ENCODE measurements around the gene RASA3.
"Not testable (repeated sequence)": the region's sequence is repeated elsewhere in the genome, so short reads cannot be mapped to it uniquely, and the experiment has no call there.

Gene RASA3

DNA sequence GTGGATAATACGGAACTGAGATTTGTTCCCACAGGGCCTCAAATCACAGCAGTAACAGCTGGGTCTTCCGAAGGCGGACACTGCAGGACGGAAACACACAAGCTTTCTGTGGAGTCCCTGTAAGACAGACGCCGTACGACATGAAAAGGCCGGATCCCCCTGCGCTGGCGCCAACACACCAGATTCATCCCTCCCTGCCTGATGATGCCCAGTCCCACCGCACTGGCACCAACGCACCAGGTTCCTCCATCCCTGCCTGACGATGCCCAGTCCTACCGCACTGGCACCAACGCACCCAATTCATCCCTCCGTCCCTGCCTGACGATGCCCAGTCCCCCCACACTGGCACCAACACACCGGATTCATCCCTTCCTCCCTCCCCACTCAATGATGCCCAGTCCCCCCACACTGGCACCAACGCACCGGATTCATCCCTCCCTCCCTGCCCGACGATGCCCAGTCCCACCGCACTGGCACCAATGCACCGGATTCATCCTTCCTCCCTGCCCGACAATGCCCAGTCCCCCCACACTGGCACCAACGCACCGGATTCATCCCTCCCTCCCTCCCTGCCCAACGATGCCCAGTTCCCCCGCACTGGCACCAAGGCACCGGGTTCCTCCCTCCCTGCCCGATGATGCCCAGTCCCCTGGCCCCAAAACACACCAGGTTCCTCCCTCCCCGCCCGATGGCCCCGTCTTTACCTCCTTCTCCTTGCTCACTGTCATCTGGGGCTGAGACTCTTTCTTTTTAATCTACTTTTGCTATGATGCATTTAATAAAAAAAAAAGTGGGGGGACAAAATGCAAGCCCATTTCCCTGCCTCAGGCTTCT lies 55.1 kb downstream of the RASA3 start:
- DNase-seq, result no peak

DNA sequence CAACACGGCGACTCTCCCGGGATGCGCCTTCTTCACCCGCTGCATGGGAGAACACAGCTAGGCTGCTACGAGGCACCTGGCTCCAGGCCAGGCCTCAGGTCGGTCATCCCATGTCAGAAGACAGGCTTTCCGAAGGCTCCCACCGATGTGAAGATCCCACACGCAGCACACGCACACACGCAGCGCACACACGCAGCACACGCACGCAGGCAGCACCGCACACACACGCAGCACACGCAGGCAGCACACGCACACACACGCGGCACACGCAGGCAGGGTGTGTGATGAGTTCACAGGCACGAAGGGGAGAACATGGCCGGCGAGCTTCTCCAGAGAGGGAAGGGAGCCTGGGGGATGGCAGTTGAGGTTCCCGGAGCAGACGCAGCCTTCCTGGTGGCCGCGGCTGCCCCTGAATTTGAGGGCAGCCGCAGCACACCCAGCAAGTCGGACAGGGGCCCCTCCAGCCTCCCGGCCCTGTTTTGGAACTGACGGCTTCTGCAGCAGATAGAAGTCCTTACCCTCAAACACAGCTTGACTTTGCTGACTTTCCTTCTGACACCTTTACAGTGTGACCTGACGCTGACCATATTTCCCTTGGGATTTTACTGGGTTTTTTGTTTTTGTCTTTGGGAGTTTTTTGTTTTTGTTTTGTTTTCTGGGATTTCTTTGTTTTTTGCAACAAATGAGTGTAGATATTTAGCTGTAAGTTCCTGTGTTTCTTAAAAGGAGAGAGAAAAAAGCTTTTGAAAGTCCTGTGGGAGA lies 55.9 kb downstream of the RASA3 start:
- no peak for DNase-seq

DNA sequence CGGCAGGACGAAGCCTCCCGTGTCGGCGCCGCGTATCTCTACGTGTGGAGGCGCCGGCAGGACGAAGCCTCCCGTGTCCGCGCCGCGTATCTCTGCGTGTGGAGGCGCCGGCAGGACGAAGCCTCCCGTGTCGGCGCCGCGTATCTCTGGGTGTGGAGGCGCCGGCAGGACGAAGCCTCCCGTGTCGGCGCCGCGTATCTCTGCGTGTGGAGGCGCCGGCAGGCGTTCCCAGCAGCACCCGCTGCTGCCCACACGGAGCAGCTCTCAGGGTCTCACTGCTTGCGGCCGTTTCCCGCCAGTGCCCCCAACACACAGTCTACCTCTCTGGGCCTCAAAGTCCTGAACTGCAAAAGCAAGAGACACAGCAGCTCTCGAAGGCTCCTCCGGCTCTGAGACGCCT lies 56.6 kb downstream of the RASA3 start:
- DNase-seq, result not testable (repeated sequence)

GRCh38 chr13:114074671-114075315 lies 57.6 kb downstream of the RASA3 start:
- DNase-seq, result no peak

DNA sequence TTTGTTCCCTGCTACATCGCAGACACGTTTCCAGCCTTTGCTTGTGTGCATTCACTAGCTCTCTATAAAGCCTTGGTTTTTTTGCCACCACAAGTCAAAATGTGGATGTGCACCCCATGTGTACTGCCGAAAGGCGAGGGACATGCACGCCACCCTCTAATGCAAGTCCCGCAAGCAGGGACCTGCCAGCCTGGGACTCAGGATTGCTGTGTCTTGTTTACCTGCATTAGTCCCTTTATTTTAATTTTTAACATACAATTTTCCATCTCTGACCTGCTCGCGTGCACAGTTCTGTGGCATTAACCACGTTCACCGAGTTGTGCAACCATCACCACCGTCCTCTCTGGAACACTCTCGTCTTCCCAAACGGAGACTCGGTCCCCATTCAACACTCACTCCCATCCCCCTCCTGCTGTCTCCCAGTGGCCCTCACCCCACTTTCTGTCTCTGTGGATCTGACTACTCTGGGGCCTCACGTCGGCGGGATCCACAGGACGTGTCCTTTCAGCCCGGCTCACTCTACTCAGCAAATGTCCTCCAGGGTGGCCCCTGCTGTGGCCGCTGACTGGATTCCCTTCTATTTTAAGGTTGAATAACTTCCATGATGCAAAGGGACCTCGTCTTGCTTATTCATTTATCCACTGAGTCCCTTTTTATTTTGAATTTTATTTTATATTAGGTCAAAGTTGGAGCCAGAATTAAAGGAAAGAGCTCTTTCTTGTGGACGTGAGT lies 58.4 kb downstream of the RASA3 start:
- no peak for DNase-seq

DNA sequence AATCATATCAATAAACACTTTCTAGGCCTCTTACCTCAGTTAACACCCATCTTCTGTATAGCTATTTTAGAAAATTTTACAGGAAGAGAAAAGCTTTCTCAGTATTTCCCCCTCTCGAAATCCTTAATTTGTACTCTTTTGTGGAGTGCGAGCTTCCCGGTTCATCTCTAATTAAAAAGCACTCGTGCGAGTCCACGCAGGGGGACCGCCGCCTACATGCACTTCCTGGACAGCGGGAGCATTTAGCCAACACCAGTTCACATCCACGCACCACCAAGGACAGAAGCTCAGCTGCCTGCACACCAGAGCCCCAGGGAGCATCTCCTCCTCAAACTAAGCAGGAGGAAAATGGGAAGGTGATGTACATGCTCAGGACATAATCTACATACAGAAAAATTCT lies 60.0 kb downstream of the RASA3 start:
- DNase-seq, result no peak

DNA sequence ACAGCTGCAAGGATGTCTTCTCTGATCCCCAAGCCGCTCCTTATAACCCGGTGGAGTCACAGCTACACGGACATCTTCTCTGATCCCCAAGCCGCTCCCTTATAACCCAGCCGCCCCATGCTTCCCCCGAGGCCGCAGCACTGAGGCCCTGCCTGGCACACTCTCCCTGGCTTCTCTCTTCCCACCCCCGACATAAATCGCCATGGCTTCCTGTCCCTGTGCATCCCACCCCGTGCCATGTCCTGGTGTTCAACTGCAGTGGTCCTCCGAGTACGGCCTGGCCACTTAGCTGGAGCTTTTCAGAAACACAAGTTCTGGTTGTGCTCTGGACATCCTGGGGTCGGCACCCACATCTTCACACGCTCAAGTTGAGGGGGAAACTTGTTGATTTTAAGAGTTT lies 60.4 kb downstream of the RASA3 start:
- DNase-seq, result no peak

GRCh38 chr13:114071410-114071809 lies 61.0 kb downstream of the RASA3 start:
- no peak for DNase-seq

GRCh38 chr13:114070098-114070799 lies 62.2 kb downstream of the RASA3 start:
- no peak for DNase-seq

DNA sequence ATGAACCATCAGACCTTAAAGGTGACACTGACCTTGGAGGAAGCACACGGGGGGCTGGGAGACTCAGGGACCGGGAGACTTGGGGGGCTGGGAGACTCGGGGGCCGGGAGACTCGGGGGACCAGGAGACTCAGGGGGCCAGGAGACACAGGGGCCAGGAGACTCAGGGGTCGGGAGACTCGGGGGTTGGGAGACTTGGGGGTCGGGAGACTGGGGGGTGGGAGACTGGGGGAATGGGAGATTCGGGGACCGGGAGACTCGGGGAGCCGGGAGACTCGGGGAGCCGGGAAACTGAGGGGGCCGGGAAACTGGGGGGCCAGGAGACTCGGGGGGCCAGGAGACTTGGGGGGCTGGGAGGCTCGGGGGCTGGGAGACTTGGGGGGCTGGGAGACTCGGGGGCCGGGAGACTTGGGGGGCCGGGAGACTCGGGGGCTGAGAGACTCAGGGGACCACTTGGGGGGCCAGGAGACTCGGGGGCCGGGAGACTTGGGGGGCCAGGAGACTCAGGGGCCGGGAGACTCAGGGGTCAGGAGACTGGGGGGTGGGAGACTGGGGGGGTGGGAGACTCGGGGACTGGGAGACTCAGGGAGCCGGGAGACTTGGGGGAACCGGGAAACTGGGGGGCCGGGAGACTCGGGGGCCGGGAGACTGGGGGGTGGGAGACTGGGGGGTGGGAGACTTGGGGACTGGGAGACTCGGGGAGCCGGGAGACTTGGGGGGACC lies 62.9 kb downstream of the RASA3 start:
- no peak for DNase-seq

DNA sequence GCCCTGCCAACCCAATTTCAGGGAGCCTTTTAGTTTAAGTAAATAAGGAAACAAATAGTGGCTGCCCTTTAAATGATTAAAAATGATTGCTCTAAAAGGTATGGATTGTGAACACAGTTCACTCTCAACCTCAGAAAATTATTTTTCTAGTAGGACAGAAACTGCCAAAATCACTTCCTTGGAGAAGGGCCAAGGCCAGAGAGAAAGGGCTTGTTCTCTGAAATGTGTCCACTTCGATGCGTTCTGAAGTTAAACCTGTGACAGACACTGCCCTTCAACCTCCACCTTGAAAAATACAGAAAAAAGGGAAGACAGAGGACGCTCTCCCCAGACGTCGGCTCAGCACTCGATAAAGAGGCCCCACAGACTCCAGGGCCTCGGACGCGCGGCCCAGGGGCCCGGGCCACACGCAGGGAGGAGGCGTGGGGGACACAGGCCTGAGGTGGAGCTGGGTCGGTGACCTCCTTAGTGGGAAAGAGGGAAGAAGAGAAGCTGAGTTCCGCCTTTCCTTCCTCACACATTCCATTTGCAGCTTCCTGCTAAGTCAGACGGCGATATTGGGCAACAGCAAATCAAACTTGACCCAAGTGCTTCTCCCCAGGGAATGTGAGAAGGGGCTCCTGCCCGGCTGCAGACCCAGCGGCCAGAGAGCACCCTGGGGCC lies 63.6 kb downstream of the RASA3 start:
- DNase-seq, result no peak

DNA sequence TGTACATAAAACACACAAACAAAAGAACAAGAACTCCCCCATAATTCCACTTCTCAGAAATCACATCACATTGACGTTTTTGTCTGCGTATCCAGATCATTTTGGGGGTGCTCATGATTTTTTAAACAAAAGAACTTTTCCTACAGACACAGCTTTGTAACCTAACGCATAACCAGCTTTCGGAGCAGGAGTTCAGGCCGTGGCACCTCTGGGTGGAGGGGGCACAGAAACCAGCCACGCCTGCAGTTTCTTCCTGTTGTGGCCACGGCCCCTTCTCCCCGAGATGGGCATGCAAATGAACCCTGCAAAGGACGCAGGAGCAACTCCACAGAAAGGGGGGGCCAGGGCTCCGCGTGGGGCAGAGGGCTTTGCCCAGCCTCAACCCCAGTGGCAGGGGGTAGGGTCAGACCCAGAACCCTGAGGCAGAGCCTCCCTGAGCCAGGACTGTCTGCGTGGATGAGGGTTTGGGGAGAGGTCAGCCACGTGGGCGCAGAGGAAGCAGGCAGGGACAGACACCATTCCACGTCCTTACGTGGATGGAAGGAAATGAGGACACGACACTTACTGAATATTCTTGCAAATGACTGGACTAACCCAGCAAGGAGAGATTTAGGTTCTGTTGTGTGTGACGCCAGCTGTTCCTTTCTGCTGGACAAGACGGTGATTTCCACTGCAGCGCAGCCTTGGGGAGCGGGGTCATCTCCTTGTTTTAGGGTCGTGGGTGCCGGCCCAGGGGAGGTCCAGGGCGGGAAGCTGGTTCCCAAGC lies 64.4 kb downstream of the RASA3 start:
- DNase-seq, result no peak

- DNase-seq, result no peak
These were observed 65.0 kb downstream of the RASA3 start for GRCh38 chr13:114067381-114067885.

GRCh38 chr13:114066956-114067355 lies 65.5 kb downstream of the RASA3 start:
- no peak for DNase-seq

GRCh38 chr13:114065926-114066774 lies 66.3 kb downstream of the RASA3 start:
- no peak for DNase-seq

DNA sequence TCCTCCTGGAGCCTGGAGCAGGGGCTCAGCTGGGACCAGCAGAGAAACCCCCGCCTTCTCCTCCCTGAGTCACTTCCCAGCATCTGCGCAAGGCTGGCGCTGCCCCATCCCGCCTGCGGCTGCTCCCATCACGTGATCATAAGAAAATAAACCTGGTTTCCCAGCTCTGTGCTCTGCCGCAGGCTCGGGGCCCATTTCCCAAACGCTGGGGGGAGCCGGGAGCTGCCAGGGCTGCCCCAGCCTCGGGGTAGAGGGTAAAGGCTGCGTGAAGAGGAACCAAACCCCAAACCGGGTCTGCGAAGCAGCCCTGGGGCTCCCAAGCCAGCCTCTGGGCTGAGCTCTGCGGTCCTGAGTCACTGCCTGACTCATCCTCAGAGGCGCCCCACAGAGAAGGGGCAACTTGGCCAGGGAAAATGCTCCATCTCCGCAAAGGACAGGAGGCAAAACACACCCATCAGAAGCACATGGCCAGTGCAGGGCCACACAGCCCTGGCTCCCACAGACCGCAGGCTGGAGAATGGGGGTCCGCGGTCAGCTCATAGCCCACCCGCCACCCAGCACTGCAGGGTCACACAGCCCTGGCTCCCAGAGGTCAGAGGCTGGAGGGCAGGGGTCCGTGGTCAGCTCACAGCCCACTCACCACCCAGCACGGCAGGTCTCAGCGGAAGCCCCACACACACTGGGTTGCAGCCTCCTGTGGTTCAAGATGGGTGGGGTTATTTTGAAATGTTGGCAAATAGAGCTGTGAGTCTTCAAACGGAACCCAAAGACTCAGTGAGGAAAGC lies 67.1 kb downstream of the RASA3 start:
- peak; percentile 98 for DNase-seq

DNA sequence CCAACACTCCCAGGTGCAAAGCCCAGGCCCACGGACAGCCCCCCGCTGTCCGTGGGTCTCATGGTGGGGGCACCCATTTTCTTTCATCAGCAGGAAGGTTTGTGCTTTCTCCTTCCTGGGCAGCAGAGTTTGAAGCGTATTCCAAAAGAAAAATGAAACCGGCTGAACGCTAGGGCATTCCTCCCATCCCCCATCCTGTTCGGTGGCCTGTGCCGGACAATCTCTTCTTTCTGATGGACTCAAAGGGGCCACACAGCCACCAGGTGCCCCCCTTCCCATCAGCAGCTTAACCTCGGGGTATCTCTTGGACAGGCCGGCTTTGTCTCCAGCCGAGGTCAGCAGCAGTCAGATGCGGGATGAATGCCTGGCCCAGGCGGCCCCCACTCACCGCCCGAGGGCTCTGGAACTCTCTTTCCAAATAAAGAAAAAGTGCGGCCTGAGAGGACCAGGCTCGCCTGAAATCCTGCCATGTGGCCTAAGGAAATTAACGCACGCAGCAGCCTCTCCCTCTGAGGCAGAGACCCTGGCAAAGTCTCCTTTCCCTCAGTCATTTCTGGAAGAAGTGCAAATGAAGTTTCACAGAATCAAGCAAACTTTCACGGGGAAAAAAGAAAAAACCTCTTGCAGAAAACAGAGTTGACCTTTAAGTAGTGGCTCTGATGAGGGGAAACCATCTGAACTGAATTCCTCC lies 67.8 kb downstream of the RASA3 start:
- peak; percentile 91 for DNase-seq
